Stimulated activated CD4-positive, alpha-beta T cell treated with anti-CD3 and anti-CD28 coated beads, Interleukin-12 subunit alpha, Interleukin-12 subunit beta, amount 100 ng/mL, for 24 hours (primary cell): ENCODE results near the gene LUZP2.
"Not testable (repeated sequence)": the region's sequence is repeated elsewhere in the genome, so short reads cannot be mapped to it uniquely, and the experiment has no call there.

Experiments
- DNase-seq, 2 experiments: peaks; one replicate each; pipeline ENCODE4 v3.0.0-alpha.2; 2020; ENCODE audit warnings: low read depth in 2 of 2

LUZP2 gene

GRCh38 chr11:24896118-24896835 is 399.4 kb downstream of the LUZP2 start:
- no peak for DNase-seq

- DNase-seq: no peak
Measured at GRCh38 chr11:24900514-24900913, 403.7 kb downstream of the LUZP2 start.

GRCh38 chr11:24900960-24901549 is 404.2 kb downstream of the LUZP2 start:
- DNase-seq: no peak

- DNase-seq: no peak
Measured at GRCh38 chr11:24903555-24903954, 406.7 kb downstream of the LUZP2 start.

GRCh38 chr11:24925091-24925490 is 428.2 kb downstream of the LUZP2 start:
- no peak for DNase-seq

GRCh38 chr11:24932110-24933000 is 435.5 kb downstream of the LUZP2 start:
- no peak for DNase-seq

- DNase-seq: no peak
Measured at GRCh38 chr11:24934733-24935439, 438.0 kb downstream of the LUZP2 start.

GRCh38 chr11:24944891-24945290 is 448.0 kb downstream of the LUZP2 start:
- no peak for DNase-seq

- no peak for DNase-seq
Measured at GRCh38 chr11:24949406-24949805, 452.6 kb downstream of the LUZP2 start.

- DNase-seq: no peak
Measured at GRCh38 chr11:24963852-24964251, 467.0 kb downstream of the LUZP2 start.

GRCh38 chr11:24965748-24966147 is 468.9 kb downstream of the LUZP2 start:
- DNase-seq: no peak

- not testable (repeated sequence) for DNase-seq
Measured at GRCh38 chr11:24993903-24994302, 497.1 kb downstream of the LUZP2 start.

- DNase-seq: not testable (repeated sequence)
Measured at GRCh38 chr11:24999929-25000328, 503.1 kb downstream of the LUZP2 start.

- DNase-seq: no peak
Measured at GRCh38 chr11:25037431-25037830, 540.6 kb downstream of the LUZP2 start.

- DNase-seq: no peak
Measured at GRCh38 chr11:25038131-25038530, 541.3 kb downstream of the LUZP2 start.

GRCh38 chr11:25039165-25039564 is 542.3 kb downstream of the LUZP2 start:
- DNase-seq: no peak

- DNase-seq: no peak
Measured at GRCh38 chr11:25048632-25049031, 551.8 kb downstream of the LUZP2 start.

GRCh38 chr11:25052844-25053243 is 556.0 kb downstream of the LUZP2 start:
- DNase-seq: no peak

GRCh38 chr11:25057861-25058260 is 561.0 kb downstream of the LUZP2 start:
- DNase-seq: no peak

- DNase-seq: no peak
Measured at GRCh38 chr11:25065746-25066145, 568.9 kb downstream of the LUZP2 start.

- no peak for DNase-seq
Measured at GRCh38 chr11:25066706-25067105, 569.9 kb downstream of the LUZP2 start.

GRCh38 chr11:25068451-25068850 is 571.6 kb downstream of the LUZP2 start:
- no peak for DNase-seq
